Activated naive CD4-positive, alpha-beta T cell treated with Interleukin-2 at 50 U/mL for 16 hours (primary cell): ENCODE measurements around the gene PGK1.
"Not testable (repeated sequence)": the region's sequence is repeated elsewhere in the genome, so short reads cannot be mapped to it uniquely, and the experiment has no call there.

Experiments used
- DNase-seq: peaks from one replicate; pipeline ENCODE4 v3.0.0-alpha.2; 2020

Gene PGK1

GRCh38 chrX:78116766-78117165 is 12.7 kb downstream of the PGK1 start:
- no peak for DNase-seq

- DNase-seq: no peak
These were observed 14.6 kb downstream of the PGK1 start for GRCh38 chrX:78118628-78119027.

- no peak for DNase-seq
These were observed 15.6 kb downstream of the PGK1 start for GRCh38 chrX:78119521-78120227.

DNA sequence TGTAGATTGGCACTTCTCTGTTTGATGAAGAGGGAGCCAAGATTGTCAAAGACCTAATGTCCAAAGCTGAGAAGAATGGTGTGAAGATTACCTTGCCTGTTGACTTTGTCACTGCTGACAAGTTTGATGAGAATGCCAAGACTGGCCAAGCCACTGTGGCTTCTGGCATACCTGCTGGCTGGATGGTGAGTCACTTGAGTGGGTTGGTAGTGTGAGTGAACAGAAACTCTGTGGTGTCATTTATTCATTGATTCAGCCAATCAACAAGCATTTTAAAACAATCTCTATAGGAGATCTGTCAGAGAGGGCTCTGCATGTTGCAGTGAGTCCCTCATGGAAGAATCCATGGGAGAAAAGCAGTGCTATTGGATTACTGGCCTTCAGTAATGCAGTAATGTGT is 19.1 kb downstream of the PGK1 start:
- peak; percentile 47 for DNase-seq

DNA sequence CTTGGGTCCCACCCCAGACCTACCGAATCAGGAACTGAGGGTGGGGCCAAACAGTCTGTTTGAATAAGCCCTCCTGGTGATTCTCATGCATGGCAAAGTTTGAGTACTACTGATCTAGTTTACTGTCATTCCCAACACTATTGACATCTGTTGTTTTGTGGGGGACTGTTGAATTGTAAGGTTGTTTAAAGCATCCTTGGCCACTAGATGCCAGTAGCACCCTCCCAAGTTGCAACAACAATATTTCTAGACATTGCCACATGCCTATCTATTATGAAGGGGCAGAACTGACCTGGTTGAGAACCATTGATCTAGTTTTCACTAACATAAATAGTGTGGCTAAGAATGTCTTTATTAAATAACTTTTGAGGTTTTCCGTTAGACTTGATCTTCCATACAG is 20.3 kb downstream of the PGK1 start:
- no peak for DNase-seq

GRCh38 chrX:78125148-78125547 is 21.1 kb downstream of the PGK1 start:
- DNase-seq: no peak

DNA sequence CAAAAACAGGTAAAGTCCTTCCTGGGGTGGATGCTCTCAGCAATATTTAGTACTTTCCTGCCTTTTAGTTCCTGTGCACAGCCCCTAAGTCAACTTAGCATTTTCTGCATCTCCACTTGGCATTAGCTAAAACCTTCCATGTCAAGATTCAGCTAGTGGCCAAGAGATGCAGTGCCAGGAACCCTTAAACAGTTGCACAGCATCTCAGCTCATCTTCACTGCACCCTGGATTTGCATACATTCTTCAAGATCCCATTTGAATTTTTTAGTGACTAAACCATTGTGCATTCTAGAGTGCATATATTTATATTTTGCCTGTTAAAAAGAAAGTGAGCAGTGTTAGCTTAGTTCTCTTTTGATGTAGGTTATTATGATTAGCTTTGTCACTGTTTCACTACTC is 21.7 kb downstream of the PGK1 start:
- not testable (repeated sequence) for DNase-seq

DNA sequence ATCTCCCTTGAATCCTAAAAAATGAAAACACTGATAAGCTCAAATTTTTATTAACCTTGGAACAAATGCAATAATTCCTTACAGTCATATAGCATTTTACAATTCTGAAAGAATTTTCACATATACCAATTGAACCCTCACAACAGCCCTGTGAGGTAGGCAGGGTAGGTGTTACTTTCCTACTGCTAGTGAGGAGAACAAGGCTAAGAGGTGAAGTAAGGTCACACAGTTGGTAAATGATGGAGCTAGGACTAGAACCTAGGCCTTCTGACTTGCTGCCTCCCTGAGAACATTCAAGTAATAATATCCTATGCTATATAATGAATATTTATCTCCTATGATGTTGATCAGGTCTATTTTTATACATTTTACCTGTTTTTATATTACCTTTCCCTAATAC is 25.7 kb downstream of the PGK1 start:
- DNase-seq: no peak

GRCh38 chrX:78130396-78130795 is 26.3 kb downstream of the PGK1 start:
- DNase-seq: no peak

GRCh38 chrX:78131117-78131516 is 27.1 kb downstream of the PGK1 start:
- no peak for DNase-seq

DNA sequence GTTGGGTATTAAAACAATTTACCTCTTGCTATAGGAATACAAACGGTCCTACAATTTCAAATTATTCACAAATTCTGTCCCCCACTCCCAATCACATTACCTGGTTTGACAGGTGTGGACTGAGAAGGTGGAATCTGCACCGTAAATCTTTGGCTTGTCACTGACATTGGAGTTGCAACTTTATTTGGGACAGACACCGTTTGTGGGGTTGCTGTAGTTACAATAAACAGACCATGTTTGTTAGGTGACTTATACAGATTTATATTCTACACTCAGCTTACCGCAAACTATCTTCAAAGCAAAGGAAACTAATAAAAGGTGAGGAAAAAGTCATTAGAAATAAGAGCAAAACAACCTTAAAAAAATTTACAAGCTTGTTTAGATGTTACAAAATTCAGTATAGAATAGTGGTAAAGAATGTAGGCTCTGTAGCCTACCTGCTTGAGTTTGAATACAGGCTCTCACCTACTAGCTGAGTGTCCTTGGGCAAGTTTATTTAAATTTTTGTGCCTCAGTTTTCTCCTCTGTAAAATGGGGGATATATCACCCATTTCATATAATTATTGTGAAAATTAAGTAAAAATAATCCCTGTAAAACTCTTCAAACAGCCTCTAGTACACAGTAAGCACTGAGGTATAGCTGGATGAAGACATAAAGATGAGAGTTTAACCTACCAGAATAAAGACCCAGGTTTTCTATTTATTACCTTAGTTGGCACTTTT is 29.4 kb downstream of the PGK1 start:
- DNase-seq: no peak

GRCh38 chrX:78139160-78140123 is 35.4 kb downstream of the PGK1 start, which contains the start of gene TAF9B:
Gene TAF9B, minus strand, starts transcription at chrX:78139650. Its CDS starts 39 bp downstream, at chrX:78139611.
- DNase-seq: peak; percentile 86

DNA sequence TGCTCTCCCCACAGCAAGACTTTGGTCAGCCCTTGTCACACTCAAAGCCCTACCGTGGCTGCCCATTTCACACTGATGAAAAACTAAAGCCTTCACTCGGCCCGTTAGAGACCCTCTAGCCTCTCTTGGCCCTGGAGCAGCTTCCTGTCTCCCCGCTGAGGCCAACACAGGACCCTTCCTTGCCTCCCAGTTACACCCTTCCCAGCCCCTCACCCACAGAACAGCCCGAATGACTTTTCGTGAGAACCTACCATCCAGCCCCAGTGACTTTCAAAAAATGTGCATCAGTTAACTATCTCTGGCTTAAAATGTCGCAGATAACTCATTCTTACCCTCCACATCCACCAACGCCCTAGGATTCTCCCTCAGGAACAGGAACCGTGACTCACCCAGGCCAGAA is 36.2 kb downstream of the PGK1 start:
- DNase-seq: no peak

- not testable (repeated sequence) for DNase-seq
These were observed 43.0 kb downstream of the PGK1 start for GRCh38 chrX:78147002-78147540.

GRCh38 chrX:78157373-78157772 is 53.3 kb downstream of the PGK1 start:
- DNase-seq: not testable (repeated sequence)

- DNase-seq: not testable (repeated sequence)
These were observed 53.8 kb downstream of the PGK1 start for GRCh38 chrX:78157846-78158245.

GRCh38 chrX:78160711-78161110 is 56.7 kb downstream of the PGK1 start:
- DNase-seq: not testable (repeated sequence)

- DNase-seq: not testable (repeated sequence)
These were observed 59.1 kb downstream of the PGK1 start for GRCh38 chrX:78163175-78163574.

DNA sequence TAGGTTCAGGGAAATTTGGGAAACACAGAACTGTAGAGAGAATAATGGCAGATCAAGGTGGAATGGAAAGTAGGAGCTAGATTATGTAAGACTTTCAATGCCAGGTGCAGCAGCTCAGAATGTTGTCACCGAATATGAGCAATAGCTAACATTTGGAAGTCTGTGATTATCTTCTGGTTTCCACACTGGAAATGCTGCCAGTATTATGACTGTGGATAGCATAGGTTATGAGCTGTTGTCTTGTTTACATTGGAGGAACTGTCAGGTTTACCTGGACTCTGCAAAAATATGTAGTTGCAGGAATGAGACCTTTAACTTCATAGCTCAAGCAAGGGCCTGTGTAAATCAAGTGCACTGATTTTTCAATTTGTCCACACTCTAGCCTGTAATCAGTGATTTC is 61.4 kb downstream of the PGK1 start:
- DNase-seq: no peak

- DNase-seq: no peak
These were observed 64.0 kb downstream of the PGK1 start for GRCh38 chrX:78168065-78168464.
